ENCODE data around the gene INTS11. TPM values are rescaled to one million over a fixed set of nuclear protein-coding genes. Genes with fewer than 3 reads are reported as not detected.

The INTS11 gene
- total and polyA plus RNA-seq, 2 donors (not counting 1 experiment from before 2014, with no cell fraction given): 149 to 245 TPM

GRCh38 chr1:1342584-1343115 lies 18.2 kb upstream of the INTS11 start:
- no peak overlapping the region for H2AFZ ChIP-seq (ENCODE audit: insufficient read depth, low read depth, low read length, poor library complexity, severe bottlenecking)
- H3K27me3 Mint-ChIP-seq: no peaks in the 10 kb centered on the region
- peaks cover 0 to 12% of the 10 kb centered on the region in 2 experiments for H3K36me3 ChIP-seq (replicated peaks in 1 of 2; ENCODE audit: control extremely low read depth in 1 of 2, control insufficient read depth in 1 of 2, extremely low read depth in 1 of 2, insufficient read depth in 2 of 2, low read length in 1 of 2)
- no peak for DNase-seq
- ATAC-seq (ENCODE audit: low read depth): no peak
- H3K79me2 ChIP-seq (ENCODE audit: control insufficient read depth, insufficient read depth, low read length): peaks cover 25% of the 10 kb centered on the region
- H3K9ac ChIP-seq (ENCODE audit: low read length): no peak overlapping the region
- peaks cover 9% of the 10 kb centered on the region for H3K4me1 Mint-ChIP-seq
- H3K4me3 ChIP-seq (ENCODE audit: control extremely low read depth in 1 of 5, extremely low read depth in 1 of 5, insufficient read depth in 1 of 5, low read depth in 2 of 5, low read length in 4 of 5): no peak overlapping the region
- peaks cover 0 to 7% (median 0%) of the 10 kb centered on the region in 3 donors for H3K9me3 ChIP-seq (ENCODE audit: control extremely low read depth in 1 of 3, control insufficient read depth in 2 of 3, insufficient read depth in 1 of 3, low read length in 2 of 3)
- H3K27me3 ChIP-seq (replicated peaks in 1 of 4; ENCODE audit: control extremely low read depth in 1 of 4, control insufficient read depth in 3 of 4, insufficient read depth in 4 of 4, low read length in 3 of 4): no peaks in the 10 kb centered on the region
- no peaks in the 10 kb centered on the region for H3K9me3 Mint-ChIP-seq (ENCODE audit: insufficient read depth)
- no peak overlapping the region for H3K4me2 ChIP-seq (replicated peaks; ENCODE audit: low read depth, low read length, poor library complexity, severe bottlenecking)
- H3K4me3 Mint-ChIP-seq: no peak overlapping the region
- H3K4me1 ChIP-seq (ENCODE audit: control insufficient read depth in 2 of 2, insufficient read depth in 2 of 2, low read length in 2 of 2): peaks cover 0 to 5% of the 10 kb centered on the region in 2 donors
- no peak overlapping the region for H3K27ac Mint-ChIP-seq
- TF ChIP-seq EZH2 (IDR thresholded peaks at IDR 0.05; ENCODE audit: borderline replicate concordance, insufficient read depth, low read depth, low read length, poor library complexity, severe bottlenecking): no peak
- TF ChIP-seq, protein P1, sequence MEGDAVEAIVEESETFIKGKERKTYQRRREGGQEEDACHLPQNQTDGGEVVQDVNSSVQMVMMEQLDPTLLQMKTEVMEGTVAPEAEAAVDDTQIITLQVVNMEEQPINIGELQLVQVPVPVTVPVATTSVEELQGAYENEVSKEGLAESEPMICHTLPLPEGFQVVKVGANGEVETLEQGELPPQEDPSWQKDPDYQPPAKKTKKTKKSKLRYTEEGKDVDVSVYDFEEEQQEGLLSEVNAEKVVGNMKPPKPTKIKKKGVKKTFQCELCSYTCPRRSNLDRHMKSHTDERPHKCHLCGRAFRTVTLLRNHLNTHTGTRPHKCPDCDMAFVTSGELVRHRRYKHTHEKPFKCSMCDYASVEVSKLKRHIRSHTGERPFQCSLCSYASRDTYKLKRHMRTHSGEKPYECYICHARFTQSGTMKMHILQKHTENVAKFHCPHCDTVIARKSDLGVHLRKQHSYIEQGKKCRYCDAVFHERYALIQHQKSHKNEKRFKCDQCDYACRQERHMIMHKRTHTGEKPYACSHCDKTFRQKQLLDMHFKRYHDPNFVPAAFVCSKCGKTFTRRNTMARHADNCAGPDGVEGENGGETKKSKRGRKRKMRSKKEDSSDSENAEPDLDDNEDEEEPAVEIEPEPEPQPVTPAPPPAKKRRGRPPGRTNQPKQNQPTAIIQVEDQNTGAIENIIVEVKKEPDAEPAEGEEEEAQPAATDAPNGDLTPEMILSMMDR (IDR thresholded peaks at IDR 0.05): no peak
- ChIA-PET POLR2A (no interaction called here), CTCF (no interaction called here)
- 87% methylated on average over 12 of the region's 18 CpGs for WGBS (ENCODE audit: insufficient coverage)
- no peak overlapping the region for H3K27ac ChIP-seq (ENCODE audit: low read length in 2 of 2)
- intact Hi-C loops (cut with micrococcal nuclease): no loop called here
- peaks cover 41% of the 10 kb centered on the region for H4K20me1 ChIP-seq (ENCODE audit: control insufficient read depth, insufficient read depth, low read length, poor library complexity, severe bottlenecking)

GRCh38 chr1:1342061-1342562 lies 17.7 kb upstream of the INTS11 start:
- ATAC-seq (ENCODE audit: low read depth) (no peak), DNase-seq (no peak)
- Histone ChIP-seq H3K9ac (ENCODE audit: low read length) (no peak overlapping the region), H3K79me2 (ENCODE audit: control insufficient read depth, insufficient read depth, low read length) (peaks cover 19% of the 10 kb centered on the region), H3K4me1 (ENCODE audit: control insufficient read depth in 2 of 2, insufficient read depth in 2 of 2, low read length in 2 of 2) (no peaks in the 10 kb centered on the region), H3K27ac (ENCODE audit: low read length in 2 of 2) (no peak overlapping the region), H3K4me2 (replicated peaks; ENCODE audit: low read depth, low read length, poor library complexity, severe bottlenecking) (no peak overlapping the region), H4K20me1 (ENCODE audit: control insufficient read depth, insufficient read depth, low read length, poor library complexity, severe bottlenecking) (peaks cover 36% of the 10 kb centered on the region), H3K27me3 (replicated peaks in 1 of 4; ENCODE audit: control extremely low read depth in 1 of 4, control insufficient read depth in 3 of 4, insufficient read depth in 4 of 4, low read length in 3 of 4) (no peaks in the 10 kb centered on the region), H2AFZ (ENCODE audit: insufficient read depth, low read depth, low read length, poor library complexity, severe bottlenecking) (no peak overlapping the region), H3K4me3 (ENCODE audit: control extremely low read depth in 1 of 5, extremely low read depth in 1 of 5, insufficient read depth in 1 of 5, low read depth in 2 of 5, low read length in 4 of 5) (no peak overlapping the region), H3K36me3 (replicated peaks in 1 of 2; ENCODE audit: control extremely low read depth in 1 of 2, control insufficient read depth in 1 of 2, extremely low read depth in 1 of 2, insufficient read depth in 2 of 2, low read length in 1 of 2) (peaks cover 0 to 12% of the 10 kb centered on the region in 2 experiments), H3K9me3 (ENCODE audit: control extremely low read depth in 1 of 3, control insufficient read depth in 2 of 3, insufficient read depth in 1 of 3, low read length in 2 of 3) (peaks cover 0 to 7% (median 0%) of the 10 kb centered on the region in 3 donors)
- 97% methylated on average over 28 of the region's 28 CpGs for WGBS (ENCODE audit: insufficient coverage)
- CTCF ChIA-PET: no interaction called here
- no peaks in the 10 kb centered on the region for H3K27me3 Mint-ChIP-seq
- H3K4me1 Mint-ChIP-seq: peaks cover 4% of the 10 kb centered on the region
- no peaks in the 10 kb centered on the region for H3K9me3 Mint-ChIP-seq (ENCODE audit: insufficient read depth)
- no peak for TF ChIP-seq EZH2 (IDR thresholded peaks at IDR 0.05; ENCODE audit: borderline replicate concordance, insufficient read depth, low read depth, low read length, poor library complexity, severe bottlenecking)
- TF ChIP-seq, protein P1 (IDR thresholded peaks at IDR 0.05): no peak
- H3K4me3 Mint-ChIP-seq: no peak overlapping the region
- intact Hi-C loops (cut with micrococcal nuclease): no loop called here
- POLR2A ChIA-PET: no interaction called here
- H3K27ac Mint-ChIP-seq: no peak overlapping the region
